Astrocyte (in vitro differentiated cells and primary cell): ENCODE measurements around the gene SLC12A5. TPM values are rescaled to one million over a fixed set of nuclear protein-coding genes. Genes with fewer than 3 reads are reported as not detected.

Source experiments
- DNase-seq: peaks from one replicate; pipeline ENCODE4 v3.0.0-alpha.2; 2010; ENCODE audit warnings: low read depth
- FAIRE-seq: peaks from 2 replicates; lab custom pipeline; 2011; peaks lifted over from hg19 to GRCh38; lab: Jason Lieb, UNC
- H2AFZ ChIP-seq: 2 replicates; pipeline ENCODE4 v1.6.0; 2012; ENCODE audit warnings: low read depth, low read length, inconsistent platforms
- H3K27ac ChIP-seq: 2 replicates; pipeline ENCODE4 v1.5.1; 2011; ENCODE audit warnings: low read depth, low read length, inconsistent platforms
- H3K27me3 ChIP-seq: 2 replicates; pipeline ENCODE4 v1.6.0; 2011; ENCODE audit warnings: low read length, inconsistent platforms; ENCODE audit not compliant: insufficient read depth
- H3K36me3 ChIP-seq: 2 replicates; pipeline ENCODE4 v1.5.1; 2011; ENCODE audit warnings: low read length, inconsistent platforms; ENCODE audit not compliant: insufficient read depth
- H3K4me1 ChIP-seq: 2 replicates; pipeline ENCODE4 v1.5.1; 2011; ENCODE audit warnings: low read length, inconsistent platforms; ENCODE audit not compliant: insufficient read depth
- H3K4me2 ChIP-seq: 2 replicates; pipeline ENCODE4 v1.6.0; 2012; ENCODE audit warnings: low read length, inconsistent platforms
- H3K4me3 ChIP-seq: 2 replicates; pipeline ENCODE4 v1.5.1; 2011; ENCODE audit warnings: low read depth, mild to moderate bottlenecking, low read length, inconsistent platforms; ENCODE audit not compliant: insufficient read depth
- H3K79me2 ChIP-seq: 2 replicates; pipeline ENCODE4 v1.6.0; 2012; ENCODE audit warnings: mild to moderate bottlenecking, low read length, inconsistent platforms; ENCODE audit not compliant: insufficient read depth
- H3K9ac ChIP-seq: 2 replicates; pipeline ENCODE4 v1.6.0; 2012; ENCODE audit warnings: mild to moderate bottlenecking, low read length, inconsistent platforms
- H3K9me3 ChIP-seq: 2 replicates; pipeline ENCODE4 v1.5.1; 2012; ENCODE audit warnings: low read depth, mild to moderate bottlenecking, low read length, inconsistent platforms; ENCODE audit not compliant: insufficient read depth
- H4K20me1 ChIP-seq: 2 replicates; pipeline ENCODE4 v1.6.0; 2012; ENCODE audit warnings: low read length, inconsistent platforms; ENCODE audit not compliant: insufficient read depth
- H3K27ac Mint-ChIP-seq: one replicate; pipeline ENCODE4 v1.8.0; 2021; ENCODE audit warnings: mild to moderate bottlenecking, mixed read lengths; ENCODE audit not compliant: unreplicated experiment
- H3K27me3 Mint-ChIP-seq: one replicate; pipeline ENCODE4 v1.8.0; 2021; ENCODE audit warnings: low read depth, mixed read lengths; ENCODE audit not compliant: unreplicated experiment
- H3K36me3 Mint-ChIP-seq: one replicate; pipeline ENCODE4 v1.8.0; 2021; ENCODE audit warnings: low read depth, mixed read lengths; ENCODE audit not compliant: unreplicated experiment
- H3K4me1 Mint-ChIP-seq: one replicate; pipeline ENCODE4 v1.8.0; 2021; ENCODE audit warnings: low read depth, mixed read lengths; ENCODE audit not compliant: unreplicated experiment
- H3K4me3 Mint-ChIP-seq: one replicate; pipeline ENCODE4 v1.8.0; 2021; ENCODE audit warnings: mild to moderate bottlenecking, moderate library complexity, mixed read lengths; ENCODE audit not compliant: unreplicated experiment
- H3K9me3 Mint-ChIP-seq: one replicate; pipeline ENCODE4 v1.8.0; 2021; ENCODE audit warnings: mild to moderate bottlenecking, mixed read lengths; ENCODE audit not compliant: unreplicated experiment
- EZH2 ChIP-seq: IDR thresholded peaks from 2 replicates; pipeline ENCODE4 v1.6.1; 2012; ENCODE audit warnings: mild to moderate bottlenecking, low read length, inconsistent platforms; ENCODE audit not compliant: insufficient read depth
- total RNA-seq: library from RNA; stranded (reverse); gene quantifications from 2 replicates; pipeline ENCODE4 v1.2.1, GENCODE V29; 2021
- TF ChIP-seq, protein P1 (sequence below): IDR thresholded peaks from 2 replicates; pipeline ENCODE4 v1.5.1; 2011; ENCODE audit warnings: low read depth, mild to moderate bottlenecking, inconsistent platforms, low read length, moderate library complexity; ENCODE audit not compliant: insufficient read depth

SLC12A5 gene
- total RNA-seq, 1 donor from 2014 or later = 14.6 TPM

GRCh38 chr20:46043556-46043955 lies 14.5 kb downstream of the SLC12A5 start:
- no peak for FAIRE-seq
- Mint-ChIP-seq H3K4me3 (no peak overlapping the region), H3K27me3 (peaks cover 83% of the 10 kb centered on the region), H3K9me3 (peaks cover 8% of the 10 kb centered on the region), H3K36me3 (peaks cover 5% of the 10 kb centered on the region), H3K4me1 (no peaks in the 10 kb centered on the region), H3K27ac (no peak overlapping the region)
- no peak overlapping the region for H3K27ac ChIP-seq
- no peak overlapping the region for H3K4me2 ChIP-seq
- H3K36me3 ChIP-seq = no peaks in the 10 kb centered on the region
- H3K4me3 ChIP-seq = no peak overlapping the region
- no peak for DNase-seq
- peaks cover 3% of the 10 kb centered on the region for H4K20me1 ChIP-seq
- H3K9me3 ChIP-seq = no peaks in the 10 kb centered on the region
- TF ChIP-seq, protein P1, sequence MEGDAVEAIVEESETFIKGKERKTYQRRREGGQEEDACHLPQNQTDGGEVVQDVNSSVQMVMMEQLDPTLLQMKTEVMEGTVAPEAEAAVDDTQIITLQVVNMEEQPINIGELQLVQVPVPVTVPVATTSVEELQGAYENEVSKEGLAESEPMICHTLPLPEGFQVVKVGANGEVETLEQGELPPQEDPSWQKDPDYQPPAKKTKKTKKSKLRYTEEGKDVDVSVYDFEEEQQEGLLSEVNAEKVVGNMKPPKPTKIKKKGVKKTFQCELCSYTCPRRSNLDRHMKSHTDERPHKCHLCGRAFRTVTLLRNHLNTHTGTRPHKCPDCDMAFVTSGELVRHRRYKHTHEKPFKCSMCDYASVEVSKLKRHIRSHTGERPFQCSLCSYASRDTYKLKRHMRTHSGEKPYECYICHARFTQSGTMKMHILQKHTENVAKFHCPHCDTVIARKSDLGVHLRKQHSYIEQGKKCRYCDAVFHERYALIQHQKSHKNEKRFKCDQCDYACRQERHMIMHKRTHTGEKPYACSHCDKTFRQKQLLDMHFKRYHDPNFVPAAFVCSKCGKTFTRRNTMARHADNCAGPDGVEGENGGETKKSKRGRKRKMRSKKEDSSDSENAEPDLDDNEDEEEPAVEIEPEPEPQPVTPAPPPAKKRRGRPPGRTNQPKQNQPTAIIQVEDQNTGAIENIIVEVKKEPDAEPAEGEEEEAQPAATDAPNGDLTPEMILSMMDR = no peak
- TF ChIP-seq EZH2 = no peak
- no peaks in the 10 kb centered on the region for H3K4me1 ChIP-seq
- H3K27me3 ChIP-seq = peaks cover 10% of the 10 kb centered on the region
- H3K79me2 ChIP-seq = no peaks in the 10 kb centered on the region
- H2AFZ ChIP-seq = no peak overlapping the region
- H3K9ac ChIP-seq = no peak overlapping the region

DNA sequence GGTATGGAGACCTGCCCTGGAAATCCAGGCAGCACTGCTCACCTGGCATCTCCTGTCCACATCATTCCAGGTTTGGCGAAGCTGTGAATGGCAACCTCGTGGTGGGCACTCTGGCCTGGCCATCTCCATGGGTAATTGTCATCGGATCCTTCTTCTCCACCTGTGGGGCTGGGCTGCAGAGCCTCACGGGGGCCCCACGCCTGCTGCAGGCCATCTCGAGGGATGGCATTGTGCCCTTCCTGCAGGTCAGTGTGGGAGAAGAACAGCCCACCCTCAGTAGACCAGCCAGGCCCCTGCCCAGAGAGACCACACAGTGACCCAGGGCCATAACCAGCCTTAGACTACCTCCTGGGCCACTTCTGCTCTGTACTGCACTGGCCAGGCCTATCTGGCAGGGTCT lies 15.9 kb downstream of the SLC12A5 start:
- TF ChIP-seq, protein P1 = no peak
- TF ChIP-seq EZH2 = no peak
- Histone ChIP-seq H3K9me3 (no peaks in the 10 kb centered on the region), H3K27ac (no peak overlapping the region), H3K9ac (no peak overlapping the region), H3K27me3 (peaks cover 12% of the 10 kb centered on the region), H3K4me3 (no peak overlapping the region), H3K4me2 (no peak overlapping the region), H3K36me3 (no peaks in the 10 kb centered on the region), H2AFZ (no peak overlapping the region), H4K20me1 (peaks cover 3% of the 10 kb centered on the region), H3K79me2 (no peaks in the 10 kb centered on the region), H3K4me1 (no peaks in the 10 kb centered on the region)
- no peak for FAIRE-seq
- H3K4me3 Mint-ChIP-seq = no peak overlapping the region
- H3K36me3 Mint-ChIP-seq = peaks cover 5% of the 10 kb centered on the region
- H3K4me1 Mint-ChIP-seq = no peaks in the 10 kb centered on the region
- no peak overlapping the region for H3K27ac Mint-ChIP-seq
- DNase-seq = no peak
- peaks cover 8% of the 10 kb centered on the region for H3K9me3 Mint-ChIP-seq
- H3K27me3 Mint-ChIP-seq = peaks cover 94% of the 10 kb centered on the region

DNA sequence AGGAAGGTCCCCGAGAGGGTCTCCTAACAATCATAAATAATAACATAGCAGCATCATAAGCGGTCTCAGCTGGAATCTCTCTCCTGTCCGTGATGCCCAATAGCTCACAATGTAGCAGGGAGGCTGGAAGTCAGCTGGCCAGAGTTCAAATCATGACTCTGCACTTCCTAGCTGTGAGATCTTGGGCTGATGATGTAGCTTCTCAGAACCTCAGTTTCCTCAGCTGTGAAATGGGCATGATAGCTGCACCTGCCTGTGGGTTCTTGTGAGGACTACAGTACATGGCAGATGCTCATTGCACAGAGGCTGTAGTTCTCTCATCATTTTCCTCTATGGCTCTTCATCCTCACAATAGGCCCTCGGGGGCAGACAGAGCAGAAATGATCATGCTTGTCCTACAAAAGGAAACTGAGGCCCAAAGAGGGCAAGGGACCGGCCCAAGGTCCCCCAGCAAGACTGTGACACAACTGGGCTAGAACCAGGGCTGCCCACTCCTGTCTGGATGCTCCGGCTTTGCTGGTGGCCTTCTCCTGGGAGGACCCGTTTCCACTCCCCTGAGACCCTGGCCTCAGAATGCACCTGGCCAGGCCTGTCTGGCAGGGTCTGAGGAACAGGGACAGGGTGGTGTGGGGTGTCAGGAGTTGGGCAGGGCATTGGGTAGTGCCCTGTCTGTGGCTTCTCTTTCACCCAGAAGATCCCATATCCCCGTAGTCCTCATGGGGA lies 17.7 kb downstream of the SLC12A5 start:
- H3K79me2 ChIP-seq = no peaks in the 10 kb centered on the region
- no peaks in the 10 kb centered on the region for H3K36me3 ChIP-seq
- TF ChIP-seq, protein P1 = no peak
- no peak for TF ChIP-seq EZH2
- H3K27me3 ChIP-seq = peaks cover 14% of the 10 kb centered on the region
- Mint-ChIP-seq H3K27ac (no peak overlapping the region), H3K27me3 (peaks cover 93% of the 10 kb centered on the region), H3K4me3 (no peak overlapping the region), H3K4me1 (no peaks in the 10 kb centered on the region), H3K36me3 (peaks cover 7% of the 10 kb centered on the region), H3K9me3 (peaks cover 12% of the 10 kb centered on the region)
- H3K9me3 ChIP-seq = no peaks in the 10 kb centered on the region
- no peaks in the 10 kb centered on the region for H4K20me1 ChIP-seq
- no peak overlapping the region for H3K27ac ChIP-seq
- DNase-seq = no peak
- no peak overlapping the region for H3K4me2 ChIP-seq
- no peaks in the 10 kb centered on the region for H3K4me1 ChIP-seq
- H2AFZ ChIP-seq = no peak overlapping the region
- no peak overlapping the region for H3K9ac ChIP-seq
- H3K4me3 ChIP-seq = no peak overlapping the region
- no peak for FAIRE-seq
